Body of pancreas (tissue), 4 donors: ENCODE results near the gene BTC. TPM values are rescaled to one million over a fixed set of nuclear protein-coding genes. Genes with fewer than 3 reads are reported as not detected.

ENCODE experiments used
- ATAC-seq: fragments of 150-250 bp; one replicate; pipeline ENCODE4 v1.9.1; 2016
- DNase-seq, 4 donors: peaks; one replicate each; pipeline ENCODE4 v3.0.0-alpha.2; 2019
- H3K27ac ChIP-seq, 4 donors: fragments of 200-600 bp; sonication (generic); 1 replicate in 3 of 4; 2 replicates in 1 of 4; pipeline versions ENCODE4 v1.5.1 to v1.6.1; 2016 to 2019; ENCODE audit warnings: mild to moderate bottlenecking in 1 of 4, mixed read lengths in 1 of 4, moderate library complexity in 1 of 4
- H3K27me3 ChIP-seq, 2 donors: fragments of 200-600 bp; sonication (generic); one replicate each; pipeline ENCODE4 v1.6.0; 2016; ENCODE audit warnings: mild to moderate bottlenecking in 1 of 2
- H3K36me3 ChIP-seq, 2 donors: fragments of 200-600 bp; sonication (generic); replicated peaks in 1 of 2; 2 replicates each; pipeline ENCODE4 v1.5.1; 2016; ENCODE audit warnings: low read depth in 2 of 2; ENCODE audit not compliant: insufficient read depth in 1 of 2
- H3K4me1 ChIP-seq: fragments of 200-600 bp; sonication (generic); one replicate; pipeline ENCODE4 v1.6.0; 2016
- H3K4me3 ChIP-seq, 2 donors: fragments of 200-600 bp; sonication (generic); 1 replicate in 1 of 2; 2 replicates in 1 of 2; pipeline ENCODE4 v1.5.1; 2016 to 2019
- H3K9me3 ChIP-seq, 3 donors: fragments of 200-600 bp; sonication (generic); 1 replicate in 2 of 3; 2 replicates in 1 of 3; pipeline ENCODE4 v1.5.1; 2016
- POLR2A ChIP-seq, 3 donors: fragments of 450-650 bp; IDR thresholded peaks; one replicate each; pipeline ENCODE4 v1.6.1; 2016; ENCODE audit warnings: antibody characterized with exemption in 3 of 3, mild to moderate bottlenecking in 2 of 3
- WGBS, 2 donors: methylation state at CpG; one replicate each; pipeline ENCODE4 v1.1.5; 2017; 5-methylcytosine and 5-hydroxymethylcytosine counted together
- intact Hi-C: fragments of 100-400 bp; cut with DNase I; formaldehyde crosslinking; loops from one replicate; pipeline ENCODE4 v1.15.1; 2023
- total RNA-seq, 2 donors: library from RNA; depleted of rRNA; stranded (reverse); fragments of >200 nt; gene quantifications; one replicate each; pipeline ENCODE4 v1.1.0, GENCODE V29; 2016
- TF ChIP-seq, protein P1 (sequence below), 7 experiments: fragments of 450-650 bp in 4 of 7; fragments of 200-600 bp in 3 of 7; sonication (generic) in 3 of 7; IDR thresholded peaks; one replicate each; pipeline ENCODE4 v1.5.1; 2016 to 2019; ENCODE audit warnings: antibody characterized with exemption in 7 of 7

Gene BTC
- total RNA-seq, 2 donors from 2014 or later, result 1.8 to 3.6 TPM

DNA sequence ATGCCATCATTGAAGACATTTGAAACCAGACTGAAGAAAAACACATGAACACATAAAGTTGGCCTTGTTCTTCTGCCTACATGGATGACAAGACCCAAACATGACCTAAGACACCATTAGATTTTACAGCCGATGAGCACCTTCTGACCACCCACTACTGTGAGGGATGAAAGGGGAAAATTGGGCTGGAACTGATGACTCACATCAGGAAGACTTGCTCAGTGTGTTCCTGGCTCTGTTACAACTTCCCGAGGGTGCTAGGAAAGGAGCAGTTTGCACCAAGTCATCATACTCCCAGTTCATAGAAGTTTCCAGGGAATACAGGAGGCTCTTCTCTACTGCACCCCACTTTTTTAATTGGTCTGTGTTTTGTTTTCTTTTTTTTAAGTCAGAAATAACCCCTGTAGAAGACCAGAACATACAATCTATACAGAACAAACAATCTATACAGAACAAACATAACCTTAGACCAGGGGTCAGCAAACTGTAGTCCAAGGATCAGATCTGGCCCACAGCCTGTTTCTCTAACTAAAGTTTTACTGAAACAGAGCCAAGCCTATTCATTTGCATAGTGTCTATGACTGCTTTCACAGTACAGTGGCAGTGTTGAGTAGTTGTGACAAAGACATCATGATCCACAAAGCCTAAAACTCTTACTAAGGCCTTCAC lies 25.3 kb downstream of the BTC start:
- DNase-seq (peak in 3 of 4 donors; percentile 3 to 12 (median 7)), ATAC-seq (peak; percentile 35)
- no peaks in the 10 kb centered on the region for H3K36me3 ChIP-seq
- no peaks in the 10 kb centered on the region for H3K9me3 ChIP-seq
- no peak overlapping the region for H3K4me3 ChIP-seq
- no peaks in the 10 kb centered on the region for H3K27me3 ChIP-seq
- no peak overlapping the region for H3K27ac ChIP-seq
- intact Hi-C loops, result no loop called here
- 42 to 58% methylated on average over 2 of the region's 2 CpGs for WGBS, 2 donors
- H3K4me1 ChIP-seq, result peaks cover 7% of the 10 kb centered on the region
- TF ChIP-seq, protein P1, sequence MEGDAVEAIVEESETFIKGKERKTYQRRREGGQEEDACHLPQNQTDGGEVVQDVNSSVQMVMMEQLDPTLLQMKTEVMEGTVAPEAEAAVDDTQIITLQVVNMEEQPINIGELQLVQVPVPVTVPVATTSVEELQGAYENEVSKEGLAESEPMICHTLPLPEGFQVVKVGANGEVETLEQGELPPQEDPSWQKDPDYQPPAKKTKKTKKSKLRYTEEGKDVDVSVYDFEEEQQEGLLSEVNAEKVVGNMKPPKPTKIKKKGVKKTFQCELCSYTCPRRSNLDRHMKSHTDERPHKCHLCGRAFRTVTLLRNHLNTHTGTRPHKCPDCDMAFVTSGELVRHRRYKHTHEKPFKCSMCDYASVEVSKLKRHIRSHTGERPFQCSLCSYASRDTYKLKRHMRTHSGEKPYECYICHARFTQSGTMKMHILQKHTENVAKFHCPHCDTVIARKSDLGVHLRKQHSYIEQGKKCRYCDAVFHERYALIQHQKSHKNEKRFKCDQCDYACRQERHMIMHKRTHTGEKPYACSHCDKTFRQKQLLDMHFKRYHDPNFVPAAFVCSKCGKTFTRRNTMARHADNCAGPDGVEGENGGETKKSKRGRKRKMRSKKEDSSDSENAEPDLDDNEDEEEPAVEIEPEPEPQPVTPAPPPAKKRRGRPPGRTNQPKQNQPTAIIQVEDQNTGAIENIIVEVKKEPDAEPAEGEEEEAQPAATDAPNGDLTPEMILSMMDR (IDR thresholded peaks at IDR 0.05), result no peak
- no peak for TF ChIP-seq POLR2A (IDR thresholded peaks at IDR 0.05)

GRCh38 chr4:74764119-74764518 lies 30.2 kb downstream of the BTC start:
- 71 to 96% methylated on average over 2 of the region's 2 CpGs for WGBS, 2 donors
- no peak overlapping the region for H3K4me3 ChIP-seq
- H3K9me3 ChIP-seq, result no peaks in the 10 kb centered on the region
- DNase-seq, result no peak
- ATAC-seq, result no peak
- H3K4me1 ChIP-seq, result peaks cover 1% of the 10 kb centered on the region
- no peak overlapping the region for H3K27ac ChIP-seq
- no peaks in the 10 kb centered on the region for H3K36me3 ChIP-seq
- intact Hi-C loops, result no loop called here
- TF ChIP-seq, protein P1 (IDR thresholded peaks at IDR 0.05), result no peak
- no peak for TF ChIP-seq POLR2A (IDR thresholded peaks at IDR 0.05)
- no peaks in the 10 kb centered on the region for H3K27me3 ChIP-seq

DNA sequence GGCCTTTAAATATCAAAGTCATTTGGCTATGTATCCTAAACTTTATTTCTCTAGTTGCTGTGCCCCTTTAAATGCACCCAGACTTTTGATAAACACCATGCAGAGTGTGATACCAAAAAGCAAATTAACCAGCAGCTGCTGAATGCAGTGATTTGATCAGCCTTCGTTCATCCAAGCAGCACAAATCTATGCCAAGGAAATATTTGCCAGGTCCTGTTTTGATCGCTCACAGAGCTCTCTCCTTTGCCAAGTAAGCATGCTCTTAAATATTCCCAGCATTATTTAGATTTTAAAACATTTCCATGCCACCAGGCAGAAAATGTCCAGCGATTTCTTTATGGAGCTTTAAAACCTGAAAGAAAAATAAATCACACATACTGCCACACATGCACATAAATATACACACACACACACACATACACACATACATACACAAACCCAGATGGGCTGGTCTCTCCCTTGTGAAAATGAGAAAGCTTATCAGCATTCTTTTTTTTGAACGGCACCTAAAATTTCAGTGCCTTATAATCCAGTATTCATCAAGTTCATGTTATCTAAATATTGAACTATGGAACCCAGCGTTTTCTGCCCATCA lies 35.7 kb downstream of the BTC start:
- 30% methylated on average over 5 of the region's 5 CpGs for WGBS, 2 donors
- no peak overlapping the region for H3K4me3 ChIP-seq
- DNase-seq (no peak), ATAC-seq (no peak)
- no peak for TF ChIP-seq POLR2A (IDR thresholded peaks at IDR 0.05)
- TF ChIP-seq, protein P1 (IDR thresholded peaks at IDR 0.05), result no peak
- no peaks in the 10 kb centered on the region for H3K27me3 ChIP-seq
- no peaks in the 10 kb centered on the region for H3K4me1 ChIP-seq
- intact Hi-C loops, result no loop called here
- H3K27ac ChIP-seq, result no peak overlapping the region
- H3K9me3 ChIP-seq, result no peaks in the 10 kb centered on the region
- H3K36me3 ChIP-seq, result no peaks in the 10 kb centered on the region

DNA sequence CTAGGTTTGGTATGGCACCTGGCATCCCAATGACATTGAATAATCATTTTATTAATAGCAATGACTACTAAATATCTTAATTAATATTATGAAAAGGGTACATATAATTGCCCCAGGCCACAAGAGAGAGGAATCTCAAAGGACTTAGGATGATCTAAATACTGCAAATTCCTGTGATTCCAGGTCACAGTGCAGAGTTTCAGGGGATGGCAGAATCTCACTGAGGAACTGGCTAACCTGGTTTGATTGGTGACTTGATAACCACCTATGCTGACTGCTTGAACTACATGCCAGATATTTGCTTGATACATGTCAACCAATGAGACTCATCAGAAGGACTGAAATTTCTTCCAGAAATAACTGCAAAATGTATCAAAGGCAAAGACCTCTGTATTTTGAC lies 37.2 kb downstream of the BTC start:
- intact Hi-C loops, result no loop called here
- no peak for TF ChIP-seq POLR2A (IDR thresholded peaks at IDR 0.05)
- TF ChIP-seq, protein P1 (IDR thresholded peaks at IDR 0.05), result no peak
- Histone ChIP-seq H3K27me3 (no peaks in the 10 kb centered on the region), H3K4me3 (no peak overlapping the region), H3K4me1 (no peaks in the 10 kb centered on the region), H3K36me3 (no peaks in the 10 kb centered on the region), H3K27ac (no peak overlapping the region), H3K9me3 (no peaks in the 10 kb centered on the region)
- DNase-seq (no peak), ATAC-seq (no peak)

- DNase-seq (no peak), ATAC-seq (no peak)
- WGBS, 2 donors, result 77 to 84% methylated on average over 7 of the region's 7 CpGs
Observed at GRCh38 chr4:74755486-74755885, 38.8 kb downstream of the BTC start.

More at GRCh38 chr4:74755486-74755885, 38.8 kb downstream of the BTC start:
- intact Hi-C loops, result no loop called here
- H3K9me3 ChIP-seq, result no peaks in the 10 kb centered on the region
- TF ChIP-seq, protein P1 (IDR thresholded peaks at IDR 0.05), result no peak
- no peak for TF ChIP-seq POLR2A (IDR thresholded peaks at IDR 0.05)
- H3K36me3 ChIP-seq, result no peaks in the 10 kb centered on the region
- H3K4me1 ChIP-seq, result no peaks in the 10 kb centered on the region
- H3K27me3 ChIP-seq, result no peaks in the 10 kb centered on the region
- no peak overlapping the region for H3K27ac ChIP-seq
- H3K4me3 ChIP-seq, result no peak overlapping the region
